HG03103 (cell line): ENCODE data around the gene ZFHX3.
"Not testable (repeated sequence)": the region's sequence is repeated elsewhere in the genome, so short reads cannot be mapped to it uniquely, and the experiment has no call there.

ENCODE experiments used
- ATAC-seq: cut with Tn5 transposase; IDR thresholded peaks from one replicate; pipeline ENCODE4 v1.9.1; 2021; ENCODE audit warnings: low read depth; ENCODE audit not compliant: unreplicated experiment

ZFHX3 gene, protein sequence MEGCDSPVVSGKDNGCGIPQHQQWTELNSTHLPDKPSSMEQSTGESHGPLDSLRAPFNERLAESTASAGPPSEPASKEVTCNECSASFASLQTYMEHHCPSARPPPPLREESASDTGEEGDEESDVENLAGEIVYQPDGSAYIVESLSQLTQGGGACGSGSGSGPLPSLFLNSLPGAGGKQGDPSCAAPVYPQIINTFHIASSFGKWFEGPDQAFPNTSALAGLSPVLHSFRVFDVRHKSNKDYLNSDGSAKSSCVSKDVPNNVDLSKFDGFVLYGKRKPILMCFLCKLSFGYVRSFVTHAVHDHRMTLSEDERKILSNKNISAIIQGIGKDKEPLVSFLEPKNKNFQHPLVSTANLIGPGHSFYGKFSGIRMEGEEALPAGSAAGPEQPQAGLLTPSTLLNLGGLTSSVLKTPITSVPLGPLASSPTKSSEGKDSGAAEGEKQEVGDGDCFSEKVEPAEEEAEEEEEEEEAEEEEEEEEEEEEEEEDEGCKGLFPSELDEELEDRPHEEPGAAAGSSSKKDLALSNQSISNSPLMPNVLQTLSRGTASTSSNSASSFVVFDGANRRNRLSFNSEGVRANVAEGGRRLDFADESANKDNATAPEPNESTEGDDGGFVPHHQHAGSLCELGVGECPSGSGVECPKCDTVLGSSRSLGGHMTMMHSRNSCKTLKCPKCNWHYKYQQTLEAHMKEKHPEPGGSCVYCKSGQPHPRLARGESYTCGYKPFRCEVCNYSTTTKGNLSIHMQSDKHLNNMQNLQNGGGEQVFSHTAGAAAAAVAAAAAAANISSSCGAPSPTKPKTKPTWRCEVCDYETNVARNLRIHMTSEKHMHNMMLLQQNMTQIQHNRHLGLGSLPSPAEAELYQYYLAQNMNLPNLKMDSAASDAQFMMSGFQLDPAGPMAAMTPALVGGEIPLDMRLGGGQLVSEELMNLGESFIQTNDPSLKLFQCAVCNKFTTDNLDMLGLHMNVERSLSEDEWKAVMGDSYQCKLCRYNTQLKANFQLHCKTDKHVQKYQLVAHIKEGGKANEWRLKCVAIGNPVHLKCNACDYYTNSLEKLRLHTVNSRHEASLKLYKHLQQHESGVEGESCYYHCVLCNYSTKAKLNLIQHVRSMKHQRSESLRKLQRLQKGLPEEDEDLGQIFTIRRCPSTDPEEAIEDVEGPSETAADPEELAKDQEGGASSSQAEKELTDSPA (N-terminal part only)

DNA sequence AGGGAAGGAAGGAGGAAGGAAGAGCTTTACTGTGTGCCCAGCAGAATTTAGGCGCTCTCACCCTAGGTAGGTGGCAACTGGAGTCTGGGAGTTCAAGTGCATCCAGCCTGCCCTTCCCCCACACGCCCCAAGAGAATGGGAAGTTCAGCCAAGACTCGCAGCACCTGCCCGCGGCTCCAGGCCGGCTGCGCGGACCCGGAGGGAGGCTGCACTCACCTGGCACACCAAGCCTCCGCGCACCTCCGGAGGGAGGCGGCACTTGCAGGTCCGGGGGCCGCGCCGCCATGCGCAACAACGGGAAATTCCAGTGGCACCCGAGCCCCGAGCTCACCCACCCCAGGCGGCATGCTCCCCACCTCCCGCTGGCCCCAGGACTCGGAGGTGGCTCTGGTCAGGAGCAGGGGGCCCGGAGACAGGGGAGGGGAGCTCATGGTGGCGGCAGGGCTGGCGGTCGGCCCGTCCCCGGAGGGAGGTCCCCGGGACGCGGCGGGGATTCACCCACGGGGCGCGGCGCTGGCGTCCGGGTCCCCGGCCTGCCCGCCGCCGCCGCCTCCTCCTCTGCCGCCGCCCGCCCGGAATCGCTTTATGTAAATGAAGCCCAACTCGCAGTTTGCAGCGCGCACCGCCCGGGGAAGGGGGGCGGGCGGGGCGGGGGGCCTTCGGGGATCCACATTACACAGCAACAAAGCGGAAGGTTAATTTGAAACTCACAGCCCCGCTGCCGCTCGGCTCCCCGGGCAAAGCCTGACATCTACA is at the start of gene ZFHX3:
Gene ZFHX3 (minus strand): TSS at position 593 of the 756 bp plus-strand sequence. CDS start 87,983 bp downstream, outside the sequence.
- peak; percentile 61 for ATAC-seq

DNA sequence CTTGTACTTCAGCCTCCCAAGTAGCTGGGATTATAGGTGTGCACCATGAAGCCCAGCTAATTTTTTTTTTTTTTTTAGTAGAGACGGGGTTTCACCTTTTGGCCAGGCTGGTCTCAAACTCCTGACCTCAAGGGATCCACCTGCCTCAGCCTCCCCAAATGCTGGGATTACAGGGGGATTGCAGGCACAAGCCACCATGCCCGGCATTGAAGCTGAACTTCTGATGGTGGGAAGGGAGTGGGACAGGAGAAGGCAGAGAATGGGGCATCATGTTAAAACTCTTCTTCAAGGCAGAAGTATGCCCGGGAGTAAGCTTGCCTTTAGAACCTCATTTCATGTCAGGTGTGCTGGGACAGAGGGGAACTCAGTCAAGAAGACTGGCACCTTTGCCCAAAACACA is 48.6 kb upstream of the ZFHX3 start:
- no peak for ATAC-seq

GRCh38 chr16:73095885-73096421 is 48.0 kb upstream of the ZFHX3 start:
- no peak for ATAC-seq

DNA sequence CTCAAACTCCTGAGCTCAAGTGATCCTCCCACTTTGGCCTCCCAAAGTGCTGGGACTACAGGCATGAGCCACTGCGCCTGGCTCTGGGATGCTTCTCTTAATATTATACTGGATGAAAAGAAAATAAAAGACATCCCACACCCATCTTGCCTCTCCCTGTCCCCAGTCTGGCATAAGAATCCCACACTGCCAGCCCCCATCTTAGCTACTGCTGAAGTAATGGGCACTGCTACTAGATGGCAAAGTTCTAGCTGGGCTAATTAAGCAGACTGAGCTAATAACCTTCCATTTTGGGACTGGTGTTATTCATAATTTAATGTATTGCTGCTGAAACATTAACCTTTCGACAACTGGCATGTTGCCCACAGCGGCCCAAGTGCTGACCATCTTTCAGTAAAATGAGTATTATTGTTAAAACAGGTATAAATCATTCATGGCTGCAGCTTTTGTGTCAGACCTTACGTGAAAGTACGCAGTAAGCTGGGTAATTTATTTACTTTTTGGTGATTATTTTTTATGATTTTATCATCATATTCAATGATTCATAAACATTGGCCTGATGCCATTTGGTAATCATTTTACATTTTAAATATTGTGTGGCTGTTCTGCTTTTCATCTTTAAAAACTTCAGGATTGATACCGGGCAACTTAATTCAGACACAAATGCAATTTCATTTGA is 47.4 kb upstream of the ZFHX3 start:
- ATAC-seq = no peak

DNA sequence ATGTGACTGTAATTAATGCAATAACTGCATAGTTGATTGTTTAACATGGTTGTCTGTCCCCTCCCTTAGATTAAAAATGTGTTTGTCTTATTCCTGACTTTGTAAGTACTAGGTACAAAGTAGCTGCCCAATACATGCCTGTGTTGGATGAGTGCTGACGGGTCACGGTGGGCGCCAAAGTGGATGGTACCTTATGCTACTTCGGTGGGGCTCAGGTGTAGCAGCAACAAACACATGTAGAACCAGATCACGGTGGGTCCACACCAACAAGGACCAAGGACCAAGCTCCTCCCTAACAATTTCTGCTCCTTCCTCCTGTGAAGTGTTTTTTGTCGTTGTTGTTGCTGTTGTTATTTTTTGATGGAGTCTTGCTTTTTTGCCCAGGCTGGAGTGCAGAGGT is 46.4 kb upstream of the ZFHX3 start:
- ATAC-seq = no peak

- ATAC-seq = no peak
Observed at GRCh38 chr16:73093146-73094144, 45.5 kb upstream of the ZFHX3 start.

- ATAC-seq = no peak
Observed at GRCh38 chr16:73092236-73092781, 44.4 kb upstream of the ZFHX3 start.

GRCh38 chr16:73091174-73091573 is 43.2 kb upstream of the ZFHX3 start:
- ATAC-seq = no peak

GRCh38 chr16:73089420-73089819 is 41.5 kb upstream of the ZFHX3 start:
- no peak for ATAC-seq

DNA sequence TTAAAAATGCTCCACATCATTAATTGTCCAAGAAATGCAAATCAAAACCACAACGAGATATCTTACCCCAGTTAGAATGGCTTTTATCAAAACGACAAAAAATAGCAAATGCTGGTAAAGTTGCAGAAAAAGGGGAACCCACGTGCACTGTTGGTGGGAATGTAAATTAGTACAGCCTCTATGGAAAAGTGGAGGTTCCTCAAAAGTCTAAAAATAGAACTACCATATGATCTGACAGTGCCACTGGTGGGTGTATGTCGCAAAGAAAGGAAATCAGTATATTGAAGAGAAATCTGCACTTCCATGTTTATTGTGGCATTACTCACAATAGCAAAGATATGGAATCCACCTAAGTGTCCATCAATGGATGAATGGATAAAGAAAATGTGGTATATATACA is 38.2 kb upstream of the ZFHX3 start:
- ATAC-seq = no peak

DNA sequence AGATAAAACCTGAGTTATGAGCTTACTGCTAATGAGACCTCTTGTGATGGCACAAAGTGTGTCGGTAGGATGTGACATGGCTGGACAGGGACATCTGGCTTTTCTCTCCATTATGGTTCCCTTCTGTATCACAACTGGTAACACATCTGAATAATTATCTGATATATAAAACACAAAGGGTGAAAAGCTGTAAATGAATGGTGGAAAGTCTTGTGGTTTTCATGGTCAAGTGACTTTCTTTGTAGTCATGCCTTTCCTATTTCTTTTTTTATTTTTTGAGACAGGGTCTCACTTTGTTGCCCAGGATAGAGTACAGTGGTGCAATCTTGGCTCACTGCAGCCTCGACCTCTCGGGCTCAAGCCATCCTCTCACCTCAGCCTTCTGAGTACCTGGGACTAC is 35.3 kb upstream of the ZFHX3 start:
- no peak for ATAC-seq

- not testable (repeated sequence) for ATAC-seq
Observed at GRCh38 chr16:73082634-73083051, 34.7 kb upstream of the ZFHX3 start.

- no peak for ATAC-seq
Observed at GRCh38 chr16:73080931-73081330, 33.0 kb upstream of the ZFHX3 start.

DNA sequence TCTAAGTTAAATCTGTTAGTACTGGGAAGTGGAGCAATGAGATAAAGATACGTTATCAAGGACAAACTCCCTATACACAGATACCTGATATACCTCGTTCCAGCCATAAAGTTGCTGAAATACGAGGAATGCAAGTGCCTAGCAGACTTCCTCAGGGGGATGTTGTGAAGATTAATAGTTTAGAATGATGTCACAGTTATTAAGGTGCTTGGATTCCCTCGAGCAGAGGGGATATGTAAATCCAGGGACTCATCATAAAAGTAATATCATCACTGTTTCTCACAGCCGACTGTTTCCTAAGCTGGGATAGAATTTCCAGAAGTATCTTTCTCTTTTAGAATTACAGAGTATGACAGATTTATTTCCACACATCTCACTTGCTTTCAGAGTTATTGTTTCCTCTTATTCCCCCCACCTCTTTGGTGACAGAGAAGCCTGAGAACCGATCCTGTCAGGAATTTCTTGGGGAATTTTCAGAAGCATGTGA is 28.4 kb upstream of the ZFHX3 start:
- no peak for ATAC-seq

GRCh38 chr16:73074382-73074781 is 26.5 kb upstream of the ZFHX3 start:
- ATAC-seq = no peak

DNA sequence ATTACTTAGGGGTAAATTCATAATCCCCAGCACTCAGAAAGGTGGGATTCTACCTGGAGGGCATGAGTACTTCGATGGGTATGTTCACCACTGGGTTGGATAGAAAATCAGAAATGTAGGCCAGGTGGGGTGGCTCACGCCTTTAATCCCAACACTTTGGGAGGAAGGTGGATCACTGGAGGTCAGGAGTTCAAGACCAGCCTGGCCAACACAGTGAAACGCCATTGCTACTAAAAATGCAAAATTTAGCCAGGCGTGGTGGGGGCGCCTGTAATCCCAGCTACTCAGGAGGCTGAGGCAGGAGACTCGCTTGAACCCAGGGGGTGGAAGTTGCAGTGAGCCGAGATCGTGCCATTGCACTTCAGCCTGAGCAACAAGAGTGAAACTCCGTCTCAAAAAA is 24.1 kb upstream of the ZFHX3 start:
- not testable (repeated sequence) for ATAC-seq

DNA sequence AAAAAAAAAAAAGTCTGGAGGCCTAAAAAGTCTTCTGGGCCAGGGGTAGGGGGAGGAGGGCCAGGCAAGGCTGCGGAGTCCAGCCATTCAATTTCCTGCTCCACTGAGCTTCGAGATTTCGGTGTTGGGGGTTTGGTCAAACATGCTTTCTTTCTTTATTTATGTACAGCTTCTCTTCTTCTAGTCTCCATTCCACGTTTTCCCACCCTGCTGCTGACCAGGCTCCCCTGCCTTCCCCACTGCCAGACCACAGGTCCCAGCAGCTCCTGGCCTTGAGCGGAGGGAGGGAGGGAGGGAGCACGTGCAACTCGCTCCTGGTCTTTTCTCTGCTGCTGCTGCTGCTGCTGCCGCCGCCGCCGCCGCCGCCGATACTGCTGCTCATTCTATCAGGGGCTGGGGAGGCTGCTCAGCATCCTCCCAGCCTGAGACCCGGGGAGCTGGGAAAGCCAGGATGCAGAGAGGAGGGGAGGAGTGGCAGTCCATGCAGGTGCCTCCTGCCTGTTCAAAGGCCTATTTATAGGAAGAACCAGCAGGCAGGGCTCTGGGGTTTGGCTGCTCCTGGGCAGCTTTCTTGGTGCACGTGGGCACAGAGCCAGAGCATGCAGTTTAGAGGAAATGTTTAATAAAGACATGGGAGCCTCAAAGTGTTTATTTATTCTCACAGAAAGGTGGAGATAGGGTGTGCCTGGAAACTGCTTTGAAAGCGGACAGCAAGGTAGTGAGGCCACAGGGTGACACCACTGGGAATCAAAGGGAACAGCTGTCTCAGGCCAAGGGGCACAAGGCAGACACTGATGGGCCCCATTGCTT is 23.4 kb upstream of the ZFHX3 start:
- no peak for ATAC-seq
